K562 (cell line): ENCODE data around the gene DNMT3A. TPM values are rescaled to one million over a fixed set of nuclear protein-coding genes. Genes with fewer than 3 reads are reported as not detected.

Experiments
- ATAC-seq: fragments of 200-7000 bp; cut with Tn5 transposase; 3 replicates; pipeline ENCODE4 v1.9.1; 2020; ENCODE audit warnings: moderate library complexity
- BruUV-seq: library from RNA; stranded (reverse); fragments of 400-500 nt; replicated peaks from 2 replicates; lab custom pipeline; 2021; lab: Mats Ljungman, UMichigan
- CTCF ChIA-PET: fragments of 300-600 bp; formaldehyde crosslinking; extraction: SDS; loops from one replicate; lab custom pipeline; 2021; ENCODE audit warnings: low intra/inter-chr PET ratio; lab: Yijun Ruan, JAX
- POLR2A ChIA-PET: fragments of 300-600, 350-650 bp; sonication (Branson Sonifier 250); formaldehyde crosslinking; extraction: SDS; loops from one replicate; lab custom pipeline; 2021; ENCODE audit warnings: antibody characterized with exemption, inconsistent platforms; lab: Yijun Ruan, JAX
- DNase-seq, 4 experiments: peaks; one replicate each; pipeline versions ENCODE4 v3.0.0 to v3.0.0-alpha.2; 2011 to 2018; ENCODE audit warnings: low spot score in 3 of 4, mixed read lengths in 3 of 4; ENCODE audit errors: extremely low read depth in 1 of 4
- FAIRE-seq: peaks from 2 replicates; lab custom pipeline; 2011; peaks lifted over from hg19 to GRCh38; lab: Jason Lieb, UNC
- H2AFZ ChIP-seq: 2 replicates; pipeline ENCODE4 v1.6.0; 2011; ENCODE audit warnings: low read depth, low read length, control low read depth, inconsistent platforms
- H3K27ac ChIP-seq: fragments of 200-600 bp; 3 replicates; pipeline ENCODE4 v1.8.0; 2011; ENCODE audit warnings: low read depth, mild to moderate bottlenecking, control low read depth, inconsistent platforms, low read length, moderate library complexity, mixed read lengths; ENCODE audit errors: extremely low read depth
- H3K27me3 ChIP-seq, 2 experiments: fragments of 300-600 bp in 1 of 2; 2 replicates in 1 of 2; 3 replicates in 1 of 2; pipeline versions ENCODE4 v1.6.0 to v1.8.0; 2011; ENCODE audit warnings: inconsistent platforms in 2 of 2, low read length in 2 of 2, mild to moderate bottlenecking in 1 of 2, mixed read lengths in 1 of 2, moderate library complexity in 1 of 2; ENCODE audit not compliant: control insufficient read depth in 2 of 2, insufficient read depth in 2 of 2
- H3K36me3 ChIP-seq: fragments of 300-600 bp; 3 replicates; pipeline ENCODE4 v1.8.0; 2011; ENCODE audit warnings: mild to moderate bottlenecking, low read length, inconsistent platforms; ENCODE audit not compliant: control insufficient read depth, insufficient read depth
- H3K4me1 ChIP-seq, 2 experiments: fragments of 200-600 bp in 1 of 2; replicated peaks in 1 of 2; 2 replicates in 1 of 2; 3 replicates in 1 of 2; pipeline versions ENCODE4 v1.5.1 to v1.8.0; 2011; ENCODE audit warnings: inconsistent platforms in 2 of 2, low read length in 2 of 2, mild to moderate bottlenecking in 1 of 2, mixed read lengths in 1 of 2, moderate library complexity in 1 of 2; ENCODE audit not compliant: control insufficient read depth in 2 of 2, insufficient read depth in 2 of 2
- H3K4me2 ChIP-seq: 2 replicates; pipeline ENCODE4 v1.6.1; 2011; ENCODE audit warnings: low read length, control low read depth, inconsistent platforms, mixed read lengths; ENCODE audit not compliant: insufficient read depth
- H3K4me3 ChIP-seq: fragments of 200-600 bp; sonication (generic), shearing (Covaris generic); 2 replicates; pipeline ENCODE4 v1.5.1; 2016; ENCODE audit warnings: control low read depth, inconsistent platforms
- H3K79me2 ChIP-seq: fragments of 200-600 bp; 3 replicates; pipeline ENCODE4 v1.8.0; 2011; ENCODE audit warnings: low read length, inconsistent platforms; ENCODE audit not compliant: control insufficient read depth, insufficient read depth
- H3K9ac ChIP-seq, 2 experiments: 2 replicates each; pipeline versions ENCODE4 v1.6.0 to v1.6.1; 2011; ENCODE audit warnings: low read depth in 2 of 2, low read length in 2 of 2, control low read depth in 1 of 2, inconsistent platforms in 1 of 2, mild to moderate bottlenecking in 1 of 2, mixed read lengths in 1 of 2; ENCODE audit not compliant: insufficient read depth in 1 of 2
- H3K9me1 ChIP-seq: one replicate; pipeline ENCODE4 v1.6.0; 2011; ENCODE audit warnings: inconsistent platforms, mild to moderate bottlenecking, low read length, moderate library complexity; ENCODE audit not compliant: control insufficient read depth, insufficient read depth
- H3K9me3 ChIP-seq: replicated peaks from 2 replicates; pipeline ENCODE4 v1.5.1; 2011; ENCODE audit warnings: low read depth, low read length, inconsistent platforms; ENCODE audit not compliant: control insufficient read depth, insufficient read depth
- H4K20me1 ChIP-seq: replicated peaks from 2 replicates; pipeline ENCODE4 v1.6.1; 2011; ENCODE audit warnings: low read length, inconsistent platforms, mixed read lengths; ENCODE audit not compliant: control insufficient read depth, insufficient read depth
- DMBX1 ChIP-seq: fragments of 250-450 bp; sonication (Bioruptor Pico); IDR thresholded peaks from 2 replicates; pipeline ENCODE4 v1.8.0; 2022; ENCODE audit warnings: inconsistent platforms, mild to moderate bottlenecking, moderate library complexity, borderline replicate concordance
- EWSR1 ChIP-seq: fragments of 450-650 bp; IDR thresholded peaks from 2 replicates; pipeline ENCODE4 v1.6.1; 2018; ENCODE audit warnings: borderline replicate concordance, mild to moderate bottlenecking, low read depth, moderate library complexity; ENCODE audit not compliant: partially characterized antibody
- FOXM1 ChIP-seq, 2 experiments: fragments of 450-650 bp in 1 of 2; sonication (generic) in 1 of 2; formaldehyde crosslinking in 1 of 2; IDR thresholded peaks; 2 replicates each; pipeline versions ENCODE4 v1.6.1 to v1.9.0; 2017 to 2022; ENCODE audit warnings: low read depth in 2 of 2, mild to moderate bottlenecking in 2 of 2, missing genetic modification reagents in 1 of 2, moderate library complexity in 1 of 2
- HNRNPLL ChIP-seq: fragments of 200-400 bp; formaldehyde crosslinking; IDR thresholded peaks from 2 replicates; pipeline ENCODE4 v1.6.1; 2017; ENCODE audit warnings: low read length, low read depth, mild to moderate bottlenecking; ENCODE audit not compliant: poor library complexity, severe bottlenecking
- KDM2B ChIP-seq: fragments of 250-450 bp; sonication (Bioruptor Pico); IDR thresholded peaks from 2 replicates; pipeline ENCODE4 v1.8.0; 2021; ENCODE audit warnings: mild to moderate bottlenecking, moderate library complexity
- MECOM ChIP-seq: fragments of 250-450 bp; sonication (Bioruptor Pico); IDR thresholded peaks from 2 replicates; pipeline ENCODE4 v1.8.0; 2022; ENCODE audit warnings: inconsistent platforms
- TGIF2 ChIP-seq: sonication (generic); formaldehyde crosslinking; IDR thresholded peaks from 2 replicates; pipeline ENCODE4 v1.8.1; 2022; ENCODE audit warnings: mild to moderate bottlenecking, missing genetic modification reagents, moderate library complexity
- ZFP36 ChIP-seq: fragments of 150-350 bp; IDR thresholded peaks from 2 replicates; pipeline ENCODE4 v1.6.1; 2018; ENCODE audit warnings: low read length, low read depth; ENCODE audit not compliant: partially characterized antibody
- ZNF12 ChIP-seq: sonication (generic); formaldehyde crosslinking; IDR thresholded peaks from 2 replicates; pipeline ENCODE4 v1.4.0; 2020; ENCODE audit warnings: mild to moderate bottlenecking, missing genetic modification reagents
- ZNF184 ChIP-seq: sonication (generic); formaldehyde crosslinking; IDR thresholded peaks from 2 replicates; pipeline ENCODE4 v1.5.0; 2020; ENCODE audit warnings: missing genetic modification reagents
- ZNF239 ChIP-seq: fragments of 250-450 bp; sonication (Bioruptor Pico); IDR thresholded peaks from 2 replicates; pipeline ENCODE4 v1.4.0; 2020; ENCODE audit warnings: mild to moderate bottlenecking
- ZNF408 ChIP-seq: fragments of 250-450 bp; sonication (Bioruptor Pico); IDR thresholded peaks from 2 replicates; pipeline ENCODE4 v1.4.0; 2020; ENCODE audit warnings: low read depth, mild to moderate bottlenecking, moderate library complexity
- ZNF668 ChIP-seq: fragments of 250-450 bp; sonication (Bioruptor Pico); IDR thresholded peaks from 2 replicates; pipeline ENCODE4 v1.8.0; 2022; ENCODE audit warnings: mild to moderate bottlenecking, inconsistent platforms
- WGBS: fragments of 100-300 bp; shearing (Covaris generic); methylation state at CpG from one replicate; pipeline ENCODE4 v1.1.6; 2016; ENCODE audit warnings: low coverage, mixed read lengths; ENCODE audit not compliant: insufficient coverage; ENCODE audit errors: missing lambda C conversion rate; 5-methylcytosine and 5-hydroxymethylcytosine counted together
- in situ Hi-C: fragments of 300-500 bp; cut with MboI; formaldehyde crosslinking; loops from 4 replicates; pipeline ENCODE4 v1.15.0; 2018; ENCODE audit warnings: inconsistent platforms, mixed read lengths
- intact Hi-C: fragments of 100-400 bp; cut with micrococcal nuclease; formaldehyde crosslinking; loops from 2 replicates; pipeline ENCODE4 v1.14.2; 2022
- polyA plus RNA-seq, 8 experiments: library from polyadenylated mRNA; depleted of rRNA in 4 of 8; stranded (reverse) in 5 of 8; unstranded in 3 of 8; fragments of >200 nt; fragmentation: Nextera tagmentation in 2 of 8; fragmentation: Illumina TruSeq in 1 of 8; extraction: Ambion mirVana in 2 of 8; extraction: Trizol in 1 of 8; gene quantifications; 2 replicates each; pipeline versions ENCODE4 v1.2.1 to v1.2.3, GENCODE V29; 2011 to 2014; ENCODE audit warnings: inconsistent platforms in 1 of 8, missing spikeins in 1 of 8
- total RNA-seq, 7 experiments: library from RNA; depleted of rRNA in 6 of 7; stranded (reverse); fragments of >200 nt in 6 of 7; fragmentation: Illumina TruSeq in 2 of 7; extraction: Trizol in 2 of 7; gene quantifications; 2 replicates each; pipeline versions ENCODE4 v1.2.1 to v1.2.3, GENCODE V29; 2011 to 2021; ENCODE audit warnings: low replicate concordance in 1 of 7
- TF ChIP-seq, protein P1 (sequence below): fragments of 250-450 bp; sonication (Bioruptor Pico); IDR thresholded peaks from 2 replicates; pipeline ENCODE4 v1.5.0; 2021

DNMT3A gene
- total and polyA plus RNA-seq, 9 of the 15 experiments (the other 6 are each of a cell fraction or from before 2014, with no cell fraction given) = 3.0 to 16.0 (median 6.1) TPM

- CTCF ChIA-PET = no interaction called here
- H3K4me1 ChIP-seq = peaks cover 0 to 11% of the 10 kb centered on the region in 2 experiments; a peak in 2 of 5 replicates
- DNase-seq = no peak
- no peak overlapping the region for H3K9ac ChIP-seq
- H3K9me1 ChIP-seq = no peaks in the 10 kb centered on the region
- H3K36me3 ChIP-seq = no peaks in the 10 kb centered on the region
- H3K27me3 ChIP-seq = peaks cover 19 to 67% of the 10 kb centered on the region in 2 experiments
- H3K9me3 ChIP-seq = no peaks in the 10 kb centered on the region
- in situ Hi-C loops = no loop called here
- H3K4me3 ChIP-seq = no peak overlapping the region
- BruUV-seq = no TSS peak
- no peak for TF ChIP-seq ZNF184 (CRISPR knock-in tag)
- TF ChIP-seq HNRNPLL = no peak
- TF ChIP-seq KDM2B (CRISPR knock-in tag) = no peak
- no peak for TF ChIP-seq DMBX1 (CRISPR knock-in tag)
- no peak for TF ChIP-seq ZNF239 (CRISPR knock-in tag)
- TF ChIP-seq MECOM = no peak
- no peak for TF ChIP-seq EWSR1
- no peak for TF ChIP-seq ZNF12 (CRISPR knock-in tag)
- no peak for TF ChIP-seq ZNF668 (CRISPR knock-in tag)
- no peak for TF ChIP-seq FOXM1 (IDR thresholded peaks at IDR 0.05; ENCODE audit: low read depth)
- TF ChIP-seq FOXM1 (CRISPR knock-in tag; IDR thresholded peaks at IDR 0.05; ENCODE audit: low read depth) = no peak
- no peak for TF ChIP-seq ZFP36
- TF ChIP-seq ZNF408 (CRISPR knock-in tag) = no peak
- TF ChIP-seq, protein P1, sequence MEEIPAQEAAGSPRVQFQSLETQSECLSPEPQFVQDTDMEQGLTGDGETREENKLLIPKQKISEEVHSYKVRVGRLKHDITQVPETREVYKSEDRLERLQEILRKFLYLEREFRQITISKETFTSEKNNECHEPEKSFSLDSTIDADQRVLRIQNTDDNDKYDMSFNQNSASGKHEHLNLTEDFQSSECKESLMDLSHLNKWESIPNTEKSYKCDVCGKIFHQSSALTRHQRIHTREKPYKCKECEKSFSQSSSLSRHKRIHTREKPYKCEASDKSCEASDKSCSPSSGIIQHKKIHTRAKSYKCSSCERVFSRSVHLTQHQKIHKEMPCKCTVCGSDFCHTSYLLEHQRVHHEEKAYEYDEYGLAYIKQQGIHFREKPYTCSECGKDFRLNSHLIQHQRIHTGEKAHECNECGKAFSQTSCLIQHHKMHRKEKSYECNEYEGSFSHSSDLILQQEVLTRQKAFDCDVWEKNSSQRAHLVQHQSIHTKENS (CRISPR knock-in tag) = no peak
- no peak for TF ChIP-seq TGIF2 (CRISPR knock-in tag)
- TF ChIP-seq, all 486 proteins: peak for 0
- Histone ChIP-seq H3K27ac (no peak overlapping the region), H2AFZ (no peak overlapping the region), H4K20me1 (peaks cover 18% of the 10 kb centered on the region), H3K79me2 (no peaks in the 10 kb centered on the region), H3K4me2 (no peak overlapping the region)
- POLR2A ChIA-PET = no interaction called here
- FAIRE-seq (no peak), ATAC-seq (no peak)
- 1% methylated on average over 6 of the region's 6 CpGs for WGBS
- intact Hi-C loops = loop anchor here (5.0 to 10.0 kb wide), 2 partner anchors 215 to 358 kb away; no protein-coding TSS in a partner anchor
These were observed 34.9 kb downstream of the DNMT3A start for GRCh38 chr2:25306777-25307368.
